Measurements from ENCODE around the gene NEGR1. TPM values are rescaled to one million over a fixed set of nuclear protein-coding genes. Genes with fewer than 3 reads are reported as not detected.

NEGR1 gene
- total RNA-seq, 1 experiment from 2014 or later = 2.9 TPM

DNA sequence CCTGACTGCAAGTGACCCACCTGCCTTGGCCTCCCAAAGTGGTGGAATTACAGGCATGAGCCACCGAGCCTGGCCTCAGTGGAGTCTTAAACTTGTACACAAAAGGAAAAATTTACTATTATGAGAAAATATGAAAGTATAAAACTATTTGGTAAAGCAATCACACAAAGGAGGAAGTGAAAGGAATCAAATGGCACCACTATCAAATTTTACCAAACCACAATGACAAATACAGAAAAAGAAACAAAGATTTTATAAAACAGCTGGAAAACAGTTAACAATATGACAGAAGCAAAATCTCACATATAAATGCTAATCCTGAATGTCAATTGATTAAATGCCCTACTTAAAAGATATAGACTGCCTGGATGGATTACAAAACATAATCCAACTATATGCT lies 42.1 kb upstream of the NEGR1 start:
- no peak for DNase-seq (ENCODE audit: low spot score)
- TF ChIP-seq TP53 (CRISPR knock-in tag; IDR thresholded peaks at IDR 0.05) (no peak), NFE2L1 (CRISPR knock-in tag; IDR thresholded peaks at IDR 0.05) (no peak), NR3C1 (CRISPR knock-in tag; conservative IDR thresholded peaks at IDR 0.05; ENCODE audit: low read depth) (no peak), ZNF219 (CRISPR knock-in tag; IDR thresholded peaks at IDR 0.05; ENCODE audit: borderline replicate concordance) (no peak), ZNF232 (CRISPR knock-in tag; IDR thresholded peaks at IDR 0.05) (no peak), ETV6 (CRISPR knock-in tag; IDR thresholded peaks at IDR 0.05) (no peak), EMX1 (CRISPR knock-in tag; IDR thresholded peaks at IDR 0.05) (no peak)
- TF ChIP-seq, protein P1, sequence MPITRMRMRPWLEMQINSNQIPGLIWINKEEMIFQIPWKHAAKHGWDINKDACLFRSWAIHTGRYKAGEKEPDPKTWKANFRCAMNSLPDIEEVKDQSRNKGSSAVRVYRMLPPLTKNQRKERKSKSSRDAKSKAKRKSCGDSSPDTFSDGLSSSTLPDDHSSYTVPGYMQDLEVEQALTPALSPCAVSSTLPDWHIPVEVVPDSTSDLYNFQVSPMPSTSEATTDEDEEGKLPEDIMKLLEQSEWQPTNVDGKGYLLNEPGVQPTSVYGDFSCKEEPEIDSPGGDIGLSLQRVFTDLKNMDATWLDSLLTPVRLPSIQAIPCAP (CRISPR knock-in tag; IDR thresholded peaks at IDR 0.05) = no peak
- TF ChIP-seq, protein P2, sequence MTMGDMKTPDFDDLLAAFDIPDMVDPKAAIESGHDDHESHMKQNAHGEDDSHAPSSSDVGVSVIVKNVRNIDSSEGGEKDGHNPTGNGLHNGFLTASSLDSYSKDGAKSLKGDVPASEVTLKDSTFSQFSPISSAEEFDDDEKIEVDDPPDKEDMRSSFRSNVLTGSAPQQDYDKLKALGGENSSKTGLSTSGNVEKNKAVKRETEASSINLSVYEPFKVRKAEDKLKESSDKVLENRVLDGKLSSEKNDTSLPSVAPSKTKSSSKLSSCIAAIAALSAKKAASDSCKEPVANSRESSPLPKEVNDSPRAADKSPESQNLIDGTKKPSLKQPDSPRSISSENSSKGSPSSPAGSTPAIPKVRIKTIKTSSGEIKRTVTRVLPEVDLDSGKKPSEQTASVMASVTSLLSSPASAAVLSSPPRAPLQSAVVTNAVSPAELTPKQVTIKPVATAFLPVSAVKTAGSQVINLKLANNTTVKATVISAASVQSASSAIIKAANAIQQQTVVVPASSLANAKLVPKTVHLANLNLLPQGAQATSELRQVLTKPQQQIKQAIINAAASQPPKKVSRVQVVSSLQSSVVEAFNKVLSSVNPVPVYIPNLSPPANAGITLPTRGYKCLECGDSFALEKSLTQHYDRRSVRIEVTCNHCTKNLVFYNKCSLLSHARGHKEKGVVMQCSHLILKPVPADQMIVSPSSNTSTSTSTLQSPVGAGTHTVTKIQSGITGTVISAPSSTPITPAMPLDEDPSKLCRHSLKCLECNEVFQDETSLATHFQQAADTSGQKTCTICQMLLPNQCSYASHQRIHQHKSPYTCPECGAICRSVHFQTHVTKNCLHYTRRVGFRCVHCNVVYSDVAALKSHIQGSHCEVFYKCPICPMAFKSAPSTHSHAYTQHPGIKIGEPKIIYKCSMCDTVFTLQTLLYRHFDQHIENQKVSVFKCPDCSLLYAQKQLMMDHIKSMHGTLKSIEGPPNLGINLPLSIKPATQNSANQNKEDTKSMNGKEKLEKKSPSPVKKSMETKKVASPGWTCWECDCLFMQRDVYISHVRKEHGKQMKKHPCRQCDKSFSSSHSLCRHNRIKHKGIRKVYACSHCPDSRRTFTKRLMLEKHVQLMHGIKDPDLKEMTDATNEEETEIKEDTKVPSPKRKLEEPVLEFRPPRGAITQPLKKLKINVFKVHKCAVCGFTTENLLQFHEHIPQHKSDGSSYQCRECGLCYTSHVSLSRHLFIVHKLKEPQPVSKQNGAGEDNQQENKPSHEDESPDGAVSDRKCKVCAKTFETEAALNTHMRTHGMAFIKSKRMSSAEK (CRISPR knock-in tag; IDR thresholded peaks at IDR 0.05; ENCODE audit: borderline replicate concordance) = no peak
- TF ChIP-seq, protein P3, sequence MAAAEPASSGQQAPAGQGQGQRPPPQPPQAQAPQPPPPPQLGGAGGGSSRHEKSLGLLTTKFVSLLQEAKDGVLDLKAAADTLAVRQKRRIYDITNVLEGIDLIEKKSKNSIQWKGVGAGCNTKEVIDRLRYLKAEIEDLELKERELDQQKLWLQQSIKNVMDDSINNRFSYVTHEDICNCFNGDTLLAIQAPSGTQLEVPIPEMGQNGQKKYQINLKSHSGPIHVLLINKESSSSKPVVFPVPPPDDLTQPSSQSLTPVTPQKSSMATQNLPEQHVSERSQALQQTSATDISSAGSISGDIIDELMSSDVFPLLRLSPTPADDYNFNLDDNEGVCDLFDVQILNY (CRISPR knock-in tag; IDR thresholded peaks at IDR 0.05) = no peak
- TF ChIP-seq, protein P4, sequence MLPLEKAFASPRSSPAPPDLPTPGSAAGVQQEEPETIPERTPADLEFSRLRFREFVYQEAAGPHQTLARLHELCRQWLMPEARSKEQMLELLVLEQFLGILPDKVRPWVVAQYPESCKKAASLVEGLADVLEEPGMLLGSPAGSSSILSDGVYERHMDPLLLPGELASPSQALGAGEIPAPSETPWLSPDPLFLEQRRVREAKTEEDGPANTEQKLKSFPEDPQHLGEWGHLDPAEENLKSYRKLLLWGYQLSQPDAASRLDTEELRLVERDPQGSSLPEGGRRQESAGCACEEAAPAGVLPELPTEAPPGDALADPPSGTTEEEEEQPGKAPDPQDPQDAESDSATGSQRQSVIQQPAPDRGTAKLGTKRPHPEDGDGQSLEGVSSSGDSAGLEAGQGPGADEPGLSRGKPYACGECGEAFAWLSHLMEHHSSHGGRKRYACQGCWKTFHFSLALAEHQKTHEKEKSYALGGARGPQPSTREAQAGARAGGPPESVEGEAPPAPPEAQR (CRISPR knock-in tag; IDR thresholded peaks at IDR 0.05) = no peak
- ChIA-PET CTCF (no interaction called here), POLR2A (no interaction called here)
- no peak overlapping the region for H3K4me3 Mint-ChIP-seq
- H3K4me1 Mint-ChIP-seq = no peaks in the 10 kb centered on the region
- H3K27ac Mint-ChIP-seq = no peak overlapping the region
- H3K36me3 Mint-ChIP-seq = no peaks in the 10 kb centered on the region
- H3K9me3 Mint-ChIP-seq = no peaks in the 10 kb centered on the region
- H3K27me3 Mint-ChIP-seq (ENCODE audit: low read depth) = no peaks in the 10 kb centered on the region
- no peak for ATAC-seq

DNA sequence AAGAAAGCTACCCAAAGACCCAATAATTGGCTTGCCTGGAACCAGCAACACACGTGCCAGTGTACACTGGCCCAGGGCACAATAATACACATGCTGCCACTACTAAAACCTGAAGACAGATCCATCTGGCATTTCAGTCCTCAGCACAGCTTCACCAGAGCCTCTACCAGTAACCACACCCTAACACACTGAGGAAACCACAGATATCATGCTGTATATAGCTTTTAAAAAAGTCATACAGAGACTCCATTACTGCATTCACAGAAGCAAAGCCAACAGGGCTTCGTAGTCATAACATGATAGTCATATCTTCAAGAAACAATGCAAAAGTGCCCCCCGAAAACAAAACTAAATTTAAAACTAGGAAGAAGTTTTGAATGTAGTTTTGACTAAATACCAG lies 40.6 kb upstream of the NEGR1 start:
- H3K27ac Mint-ChIP-seq = no peak overlapping the region
- ATAC-seq (no peak), DNase-seq (ENCODE audit: low spot score) (no peak)
- no peaks in the 10 kb centered on the region for H3K27me3 Mint-ChIP-seq (ENCODE audit: low read depth)
- ChIA-PET CTCF (no interaction called here), POLR2A (no interaction called here)
- H3K4me3 Mint-ChIP-seq = no peak overlapping the region
- H3K9me3 Mint-ChIP-seq = no peaks in the 10 kb centered on the region
- no peaks in the 10 kb centered on the region for H3K36me3 Mint-ChIP-seq
- TF ChIP-seq TEAD4 (CRISPR knock-in tag; IDR thresholded peaks at IDR 0.05) (no peak), TCF7 (CRISPR knock-in tag; IDR thresholded peaks at IDR 0.05; ENCODE audit: low read depth) (no peak)
- TF ChIP-seq, protein P5, sequence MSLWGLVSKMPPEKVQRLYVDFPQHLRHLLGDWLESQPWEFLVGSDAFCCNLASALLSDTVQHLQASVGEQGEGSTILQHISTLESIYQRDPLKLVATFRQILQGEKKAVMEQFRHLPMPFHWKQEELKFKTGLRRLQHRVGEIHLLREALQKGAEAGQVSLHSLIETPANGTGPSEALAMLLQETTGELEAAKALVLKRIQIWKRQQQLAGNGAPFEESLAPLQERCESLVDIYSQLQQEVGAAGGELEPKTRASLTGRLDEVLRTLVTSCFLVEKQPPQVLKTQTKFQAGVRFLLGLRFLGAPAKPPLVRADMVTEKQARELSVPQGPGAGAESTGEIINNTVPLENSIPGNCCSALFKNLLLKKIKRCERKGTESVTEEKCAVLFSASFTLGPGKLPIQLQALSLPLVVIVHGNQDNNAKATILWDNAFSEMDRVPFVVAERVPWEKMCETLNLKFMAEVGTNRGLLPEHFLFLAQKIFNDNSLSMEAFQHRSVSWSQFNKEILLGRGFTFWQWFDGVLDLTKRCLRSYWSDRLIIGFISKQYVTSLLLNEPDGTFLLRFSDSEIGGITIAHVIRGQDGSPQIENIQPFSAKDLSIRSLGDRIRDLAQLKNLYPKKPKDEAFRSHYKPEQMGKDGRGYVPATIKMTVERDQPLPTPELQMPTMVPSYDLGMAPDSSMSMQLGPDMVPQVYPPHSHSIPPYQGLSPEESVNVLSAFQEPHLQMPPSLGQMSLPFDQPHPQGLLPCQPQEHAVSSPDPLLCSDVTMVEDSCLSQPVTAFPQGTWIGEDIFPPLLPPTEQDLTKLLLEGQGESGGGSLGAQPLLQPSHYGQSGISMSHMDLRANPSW (CRISPR knock-in tag; conservative IDR thresholded peaks at IDR 0.05; ENCODE audit: low read depth) = no peak
- no peaks in the 10 kb centered on the region for H3K4me1 Mint-ChIP-seq
